Stimulated activated naive B cell treated with anti-CD40 and anti-IgM and Interleukin-4, amounts not matched to agents 10 μg/mL and 1 μg/mL and 100 μg/mL, for 72 hours (primary cell): ENCODE data around the gene BMERB1.

Experiments
- ATAC-seq, 2 donors: fragments of 150-1000 bp; cut with Tn5 transposase; replicated peaks; 2 replicates each; pipeline ENCODE4 v1.10.0; 2021; ENCODE audit warnings: moderate library complexity in 1 of 2
- DNase-seq: peaks from one replicate; pipeline ENCODE4 v3.0.0; 2021
- H3K27ac Mint-ChIP-seq: one replicate; pipeline ENCODE4 v1.8.0; 2022; ENCODE audit warnings: mild to moderate bottlenecking, mixed read lengths
- H3K27me3 Mint-ChIP-seq, 2 donors: one replicate each; pipeline ENCODE4 v1.8.0; 2022; ENCODE audit warnings: mixed read lengths in 2 of 2
- H3K36me3 Mint-ChIP-seq, 2 donors: one replicate each; pipeline ENCODE4 v1.8.0; 2022; ENCODE audit warnings: mixed read lengths in 2 of 2, mild to moderate bottlenecking in 1 of 2
- H3K4me1 Mint-ChIP-seq, 2 donors: one replicate each; pipeline ENCODE4 v1.8.0; 2022; ENCODE audit warnings: mixed read lengths in 2 of 2, mild to moderate bottlenecking in 1 of 2
- H3K4me3 Mint-ChIP-seq, 2 donors: one replicate each; pipeline ENCODE4 v1.8.0; 2022; ENCODE audit warnings: mild to moderate bottlenecking in 2 of 2, mixed read lengths in 2 of 2, moderate library complexity in 1 of 2
- H3K9me3 Mint-ChIP-seq, 2 donors: one replicate each; pipeline ENCODE4 v1.8.0; 2022; ENCODE audit warnings: mixed read lengths in 2 of 2, mild to moderate bottlenecking in 1 of 2

BMERB1 gene

GRCh38 chr16:15521758-15522509, 87.5 kb downstream of the BMERB1 start:
- no peak for DNase-seq
- no peak overlapping the region for H3K4me3 Mint-ChIP-seq
- no peaks in the 10 kb centered on the region for H3K9me3 Mint-ChIP-seq
- no peaks in the 10 kb centered on the region for H3K27me3 Mint-ChIP-seq
- H3K36me3 Mint-ChIP-seq, result peaks cover 1 to 2% of the 10 kb centered on the region in 2 donors
- no peak overlapping the region for H3K27ac Mint-ChIP-seq
- peaks cover 13 to 14% of the 10 kb centered on the region in 2 donors for H3K4me1 Mint-ChIP-seq
- no peak for ATAC-seq

- peaks cover 13 to 14% of the 10 kb centered on the region in 2 donors for H3K4me1 Mint-ChIP-seq
- H3K27ac Mint-ChIP-seq, result no peak overlapping the region
- no peaks in the 10 kb centered on the region for H3K27me3 Mint-ChIP-seq
- DNase-seq (no peak), ATAC-seq (no peak)
- peak overlapping the region in 1 of 2 donors; percentile 39 for H3K4me3 Mint-ChIP-seq
- H3K9me3 Mint-ChIP-seq, result no peaks in the 10 kb centered on the region
- H3K36me3 Mint-ChIP-seq, result peaks cover 0 to 2% of the 10 kb centered on the region in 2 donors
Observed at GRCh38 chr16:15523092-15523541, 88.7 kb downstream of the BMERB1 start.

- H3K27me3 Mint-ChIP-seq, result no peaks in the 10 kb centered on the region
- ATAC-seq (no peak), DNase-seq (no peak)
- peaks cover 13 to 14% of the 10 kb centered on the region in 2 donors for H3K4me1 Mint-ChIP-seq
- no peaks in the 10 kb centered on the region for H3K9me3 Mint-ChIP-seq
- H3K36me3 Mint-ChIP-seq, result peaks cover 0 to 2% of the 10 kb centered on the region in 2 donors
- H3K4me3 Mint-ChIP-seq, result no peak overlapping the region
- no peak overlapping the region for H3K27ac Mint-ChIP-seq
Observed at GRCh38 chr16:15523939-15524338, 89.6 kb downstream of the BMERB1 start.

- no peak overlapping the region for H3K4me3 Mint-ChIP-seq
- no peak overlapping the region for H3K27ac Mint-ChIP-seq
- peaks cover 0 to 2% of the 10 kb centered on the region in 2 donors for H3K36me3 Mint-ChIP-seq
- H3K4me1 Mint-ChIP-seq, result peaks cover 13 to 14% of the 10 kb centered on the region in 2 donors
- no peaks in the 10 kb centered on the region for H3K9me3 Mint-ChIP-seq
- H3K27me3 Mint-ChIP-seq, result no peaks in the 10 kb centered on the region
- DNase-seq, result no peak
- no peak for ATAC-seq
Observed at GRCh38 chr16:15524966-15525365, 90.6 kb downstream of the BMERB1 start.

GRCh38 chr16:15526097-15526496, 91.7 kb downstream of the BMERB1 start:
- peaks cover under 1 to 3% of the 10 kb centered on the region in 2 donors for H3K36me3 Mint-ChIP-seq
- DNase-seq (no peak), ATAC-seq (no peak)
- no peaks in the 10 kb centered on the region for H3K9me3 Mint-ChIP-seq
- H3K27me3 Mint-ChIP-seq, result no peaks in the 10 kb centered on the region
- no peak overlapping the region for H3K4me3 Mint-ChIP-seq
- no peak overlapping the region for H3K27ac Mint-ChIP-seq
- peaks cover 9 to 10% of the 10 kb centered on the region in 2 donors for H3K4me1 Mint-ChIP-seq

GRCh38 chr16:15526731-15527130, 92.3 kb downstream of the BMERB1 start:
- peaks cover 8 to 12% of the 10 kb centered on the region in 2 donors for H3K4me1 Mint-ChIP-seq
- H3K9me3 Mint-ChIP-seq, result no peaks in the 10 kb centered on the region
- H3K27me3 Mint-ChIP-seq, result no peaks in the 10 kb centered on the region
- H3K36me3 Mint-ChIP-seq, result peaks cover 5 to 6% of the 10 kb centered on the region in 2 donors
- H3K4me3 Mint-ChIP-seq, result no peak overlapping the region
- no peak for ATAC-seq
- H3K27ac Mint-ChIP-seq, result no peak overlapping the region
- no peak for DNase-seq

- no peaks in the 10 kb centered on the region for H3K9me3 Mint-ChIP-seq
- peaks cover 6 to 7% of the 10 kb centered on the region in 2 donors for H3K4me1 Mint-ChIP-seq
- peaks cover 4 to 5% of the 10 kb centered on the region in 2 donors for H3K36me3 Mint-ChIP-seq
- H3K4me3 Mint-ChIP-seq, result no peak overlapping the region
- H3K27me3 Mint-ChIP-seq, result peaks cover 0 to 12% of the 10 kb centered on the region in 2 donors
- no peak overlapping the region for H3K27ac Mint-ChIP-seq
- ATAC-seq (no peak), DNase-seq (no peak)
Observed at GRCh38 chr16:15529673-15530072, 95.3 kb downstream of the BMERB1 start.

- peaks cover 0 to 12% of the 10 kb centered on the region in 2 donors for H3K27me3 Mint-ChIP-seq
- no peak for DNase-seq
- no peak for ATAC-seq
- no peak overlapping the region for H3K4me3 Mint-ChIP-seq
- H3K36me3 Mint-ChIP-seq, result peaks cover 4 to 5% of the 10 kb centered on the region in 2 donors
- no peaks in the 10 kb centered on the region for H3K9me3 Mint-ChIP-seq
- no peak overlapping the region for H3K27ac Mint-ChIP-seq
- peaks cover 6 to 7% of the 10 kb centered on the region in 2 donors for H3K4me1 Mint-ChIP-seq
Observed at GRCh38 chr16:15530085-15530484, 95.7 kb downstream of the BMERB1 start.

- peaks cover 0 to 12% of the 10 kb centered on the region in 2 donors for H3K27me3 Mint-ChIP-seq
- no peak overlapping the region for H3K27ac Mint-ChIP-seq
- ATAC-seq, result no peak
Observed at GRCh38 chr16:15532825-15533224, 98.4 kb downstream of the BMERB1 start.

GRCh38 chr16:15533386-15533785, 99.0 kb downstream of the BMERB1 start:
- DNase-seq (no peak), ATAC-seq (no peak)
- H3K27ac Mint-ChIP-seq, result no peak overlapping the region
- peaks cover 6 to 7% of the 10 kb centered on the region in 2 donors for H3K4me1 Mint-ChIP-seq
- no peak overlapping the region for H3K4me3 Mint-ChIP-seq
- H3K36me3 Mint-ChIP-seq, result peaks cover 5 to 6% of the 10 kb centered on the region in 2 donors
- H3K9me3 Mint-ChIP-seq, result peaks cover 0 to 2% of the 10 kb centered on the region in 2 donors
- H3K27me3 Mint-ChIP-seq, result peaks cover 0 to 12% of the 10 kb centered on the region in 2 donors

More at GRCh38 chr16:15532825-15533224, 98.4 kb downstream of the BMERB1 start:
- Mint-ChIP-seq H3K4me1 (peaks cover 6 to 7% of the 10 kb centered on the region in 2 donors), H3K36me3 (peaks cover 5 to 6% of the 10 kb centered on the region in 2 donors), H3K9me3 (peaks cover 0 to 2% of the 10 kb centered on the region in 2 donors), H3K4me3 (no peak overlapping the region)
- no peak for DNase-seq

- Mint-ChIP-seq H3K4me3 (no peak overlapping the region), H3K27ac (no peak overlapping the region)
Observed at GRCh38 chr16:15535772-15536171, 101.4 kb downstream of the BMERB1 start.

GRCh38 chr16:15536843-15537242, 102.5 kb downstream of the BMERB1 start:
- H3K36me3 Mint-ChIP-seq, result peaks cover 0 to 2% of the 10 kb centered on the region in 2 donors
- no peak overlapping the region for H3K27ac Mint-ChIP-seq
- DNase-seq, result no peak
- peaks cover 4 to 7% of the 10 kb centered on the region in 2 donors for H3K4me1 Mint-ChIP-seq
- H3K27me3 Mint-ChIP-seq, result peaks cover 0 to 12% of the 10 kb centered on the region in 2 donors
- peaks cover 0 to 2% of the 10 kb centered on the region in 2 donors for H3K9me3 Mint-ChIP-seq
- ATAC-seq, result no peak
- H3K4me3 Mint-ChIP-seq, result no peak overlapping the region

More at GRCh38 chr16:15535772-15536171, 101.4 kb downstream of the BMERB1 start:
- Mint-ChIP-seq H3K9me3 (peaks cover 0 to 2% of the 10 kb centered on the region in 2 donors), H3K36me3 (peaks cover 5 to 6% of the 10 kb centered on the region in 2 donors), H3K27me3 (peaks cover 0 to 12% of the 10 kb centered on the region in 2 donors), H3K4me1 (peaks cover 6 to 7% of the 10 kb centered on the region in 2 donors)
- DNase-seq (no peak), ATAC-seq (no peak)

GRCh38 chr16:15538507-15538906, 104.1 kb downstream of the BMERB1 start:
- no peak for DNase-seq
- Mint-ChIP-seq H3K9me3 (peaks cover 0 to 7% of the 10 kb centered on the region in 2 donors), H3K27ac (no peak overlapping the region), H3K36me3 (peaks cover 2 to 7% of the 10 kb centered on the region in 2 donors), H3K27me3 (peaks cover 0 to 4% of the 10 kb centered on the region in 2 donors), H3K4me3 (no peak overlapping the region), H3K4me1 (no peaks in the 10 kb centered on the region)
- no peak for ATAC-seq

- no peak for DNase-seq
- H3K9me3 Mint-ChIP-seq, result peaks cover 0 to 7% of the 10 kb centered on the region in 2 donors
- no peak overlapping the region for H3K27ac Mint-ChIP-seq
- H3K4me3 Mint-ChIP-seq, result no peak overlapping the region
- H3K36me3 Mint-ChIP-seq, result peaks cover 2 to 7% of the 10 kb centered on the region in 2 donors
- H3K4me1 Mint-ChIP-seq, result no peaks in the 10 kb centered on the region
- no peaks in the 10 kb centered on the region for H3K27me3 Mint-ChIP-seq
- ATAC-seq, result no peak
Observed at GRCh38 chr16:15539197-15539596, 104.8 kb downstream of the BMERB1 start.

- H3K4me3 Mint-ChIP-seq, result no peak overlapping the region
- peaks cover 0 to 10% of the 10 kb centered on the region in 2 donors for H3K27me3 Mint-ChIP-seq
- peaks cover 0 to 4% of the 10 kb centered on the region in 2 donors for H3K9me3 Mint-ChIP-seq
- no peak for DNase-seq
- H3K27ac Mint-ChIP-seq, result no peak overlapping the region
- no peak for ATAC-seq
- peaks cover 2 to 7% of the 10 kb centered on the region in 2 donors for H3K36me3 Mint-ChIP-seq
- H3K4me1 Mint-ChIP-seq, result peaks cover 2 to 5% of the 10 kb centered on the region in 2 donors
Observed at GRCh38 chr16:15542261-15542660, 107.9 kb downstream of the BMERB1 start.
